Smooth muscle cell (in vitro differentiated cells): ENCODE data around the gene CRELD2. TPM values are rescaled to one million over a fixed set of nuclear protein-coding genes. Genes with fewer than 3 reads are reported as not detected.

Experiments
- DNase-seq: peaks from one replicate; lab custom pipeline; 2025; ENCODE audit not compliant: unreplicated experiment; lab: John Stamatoyannopoulos, UW
- H2AFZ ChIP-seq: fragments of 200-600 bp; sonication (generic); 2 replicates; pipeline ENCODE4 v1.6.0; 2016; ENCODE audit warnings: antibody characterized with exemption, low read depth, mild to moderate bottlenecking
- H3F3A ChIP-seq: fragments of 200-600 bp; sonication (generic); 2 replicates; pipeline ENCODE4 v1.6.0; 2017; ENCODE audit warnings: antibody characterized with exemption, low read depth
- H3K27ac ChIP-seq: fragments of 200-600 bp; sonication (generic); 2 replicates; pipeline ENCODE4 v1.5.1; 2016; ENCODE audit warnings: low read depth, mild to moderate bottlenecking
- H3K27me3 ChIP-seq: fragments of 200-600 bp; sonication (generic); 2 replicates; pipeline ENCODE4 v1.6.1; 2016; ENCODE audit warnings: low read depth, mild to moderate bottlenecking
- H3K36me3 ChIP-seq: fragments of 200-600 bp; sonication (generic); 2 replicates; pipeline ENCODE4 v1.5.1; 2016; ENCODE audit warnings: low read depth
- H3K4me1 ChIP-seq: fragments of 200-600 bp; sonication (generic); 2 replicates; pipeline ENCODE4 v1.5.1; 2016; ENCODE audit warnings: low read depth
- H3K4me2 ChIP-seq: fragments of 200-600 bp; sonication (generic); 2 replicates; pipeline ENCODE4 v1.6.0; 2016; ENCODE audit warnings: mild to moderate bottlenecking
- H3K4me3 ChIP-seq: fragments of 200-600 bp; sonication (generic); 2 replicates; pipeline ENCODE4 v1.5.1; 2016; ENCODE audit warnings: mild to moderate bottlenecking
- H3K79me2 ChIP-seq: fragments of 200-600 bp; sonication (generic); 2 replicates; pipeline ENCODE4 v1.6.0; 2016; ENCODE audit warnings: low read depth, mild to moderate bottlenecking
- H3K9ac ChIP-seq: fragments of 200-600 bp; sonication (generic); 2 replicates; pipeline ENCODE4 v1.6.0; 2016; ENCODE audit warnings: low read depth
- H3K9me3 ChIP-seq: fragments of 200-600 bp; sonication (generic); replicated peaks from 2 replicates; pipeline ENCODE4 v1.5.1; 2016; ENCODE audit warnings: low read depth
- H4K20me1 ChIP-seq: fragments of 200-600 bp; sonication (generic); 2 replicates; pipeline ENCODE4 v1.6.0; 2016; ENCODE audit warnings: low read depth
- WGBS: methylation state at CpG from one replicate; pipeline ENCODE4 v1.1.7; 2016; ENCODE audit warnings: low lambda C conversion rate; 5-methylcytosine and 5-hydroxymethylcytosine counted together
- polyA plus RNA-seq: library from polyadenylated mRNA; unstranded; fragments of >200 nt; fragmentation: Nextera tagmentation; extraction: Ambion mirVana; gene quantifications from 2 replicates; pipeline ENCODE4 v1.2.1, GENCODE V29; 2016
- total RNA-seq: library from RNA; depleted of rRNA; stranded (reverse); fragments of >200 nt; gene quantifications from 2 replicates; pipeline ENCODE4 v1.2.3, GENCODE V29; 2014
- TF ChIP-seq, protein P1 (sequence below): fragments of 200-600 bp; sonication (generic); IDR thresholded peaks from 2 replicates; pipeline ENCODE4 v1.5.1; 2017; ENCODE audit warnings: borderline replicate concordance, mild to moderate bottlenecking, antibody characterized with exemption; ENCODE audit not compliant: insufficient read depth, poor library complexity, severe bottlenecking

The CRELD2 gene
- total and polyA plus RNA-seq, 2 experiments from 2014 or later = 52.7 to 127 TPM

DNA sequence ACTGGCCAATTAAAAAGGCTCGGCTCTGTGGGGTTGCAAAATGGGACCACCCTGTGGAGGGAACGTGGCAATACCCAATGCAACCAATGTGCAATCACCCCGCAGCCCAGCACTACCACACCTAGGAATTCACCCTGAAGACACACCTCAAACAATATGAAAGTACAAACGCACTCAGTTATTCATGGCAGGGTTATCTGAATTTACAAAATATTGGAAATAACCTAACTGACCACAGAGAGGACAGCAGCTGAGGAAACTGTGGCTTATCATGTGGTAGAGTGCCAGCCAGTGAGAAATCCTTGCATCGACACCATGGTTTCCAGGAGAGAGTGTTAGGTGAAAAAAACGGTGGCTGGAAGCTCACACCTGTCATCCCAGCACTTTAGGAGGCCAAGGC lies 18.9 kb upstream of the CRELD2 start:
- no peak overlapping the region for H3K4me2 ChIP-seq
- H4K20me1 ChIP-seq = peaks cover 19% of the 10 kb centered on the region
- WGBS = 94% methylated on average over 6 of the region's 6 CpGs
- H3K4me3 ChIP-seq = no peak overlapping the region
- TF ChIP-seq, protein P1, sequence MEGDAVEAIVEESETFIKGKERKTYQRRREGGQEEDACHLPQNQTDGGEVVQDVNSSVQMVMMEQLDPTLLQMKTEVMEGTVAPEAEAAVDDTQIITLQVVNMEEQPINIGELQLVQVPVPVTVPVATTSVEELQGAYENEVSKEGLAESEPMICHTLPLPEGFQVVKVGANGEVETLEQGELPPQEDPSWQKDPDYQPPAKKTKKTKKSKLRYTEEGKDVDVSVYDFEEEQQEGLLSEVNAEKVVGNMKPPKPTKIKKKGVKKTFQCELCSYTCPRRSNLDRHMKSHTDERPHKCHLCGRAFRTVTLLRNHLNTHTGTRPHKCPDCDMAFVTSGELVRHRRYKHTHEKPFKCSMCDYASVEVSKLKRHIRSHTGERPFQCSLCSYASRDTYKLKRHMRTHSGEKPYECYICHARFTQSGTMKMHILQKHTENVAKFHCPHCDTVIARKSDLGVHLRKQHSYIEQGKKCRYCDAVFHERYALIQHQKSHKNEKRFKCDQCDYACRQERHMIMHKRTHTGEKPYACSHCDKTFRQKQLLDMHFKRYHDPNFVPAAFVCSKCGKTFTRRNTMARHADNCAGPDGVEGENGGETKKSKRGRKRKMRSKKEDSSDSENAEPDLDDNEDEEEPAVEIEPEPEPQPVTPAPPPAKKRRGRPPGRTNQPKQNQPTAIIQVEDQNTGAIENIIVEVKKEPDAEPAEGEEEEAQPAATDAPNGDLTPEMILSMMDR = no peak
- no peak overlapping the region for H2AFZ ChIP-seq
- H3K9ac ChIP-seq = no peak overlapping the region
- no peak for DNase-seq
- no peaks in the 10 kb centered on the region for H3K27me3 ChIP-seq
- H3K36me3 ChIP-seq = no peaks in the 10 kb centered on the region
- H3K9me3 ChIP-seq = no peaks in the 10 kb centered on the region
- H3K79me2 ChIP-seq = no peaks in the 10 kb centered on the region
- no peak overlapping the region for H3K27ac ChIP-seq
- H3K4me1 ChIP-seq = no peaks in the 10 kb centered on the region
- H3F3A ChIP-seq = no peaks in the 10 kb centered on the region

DNA sequence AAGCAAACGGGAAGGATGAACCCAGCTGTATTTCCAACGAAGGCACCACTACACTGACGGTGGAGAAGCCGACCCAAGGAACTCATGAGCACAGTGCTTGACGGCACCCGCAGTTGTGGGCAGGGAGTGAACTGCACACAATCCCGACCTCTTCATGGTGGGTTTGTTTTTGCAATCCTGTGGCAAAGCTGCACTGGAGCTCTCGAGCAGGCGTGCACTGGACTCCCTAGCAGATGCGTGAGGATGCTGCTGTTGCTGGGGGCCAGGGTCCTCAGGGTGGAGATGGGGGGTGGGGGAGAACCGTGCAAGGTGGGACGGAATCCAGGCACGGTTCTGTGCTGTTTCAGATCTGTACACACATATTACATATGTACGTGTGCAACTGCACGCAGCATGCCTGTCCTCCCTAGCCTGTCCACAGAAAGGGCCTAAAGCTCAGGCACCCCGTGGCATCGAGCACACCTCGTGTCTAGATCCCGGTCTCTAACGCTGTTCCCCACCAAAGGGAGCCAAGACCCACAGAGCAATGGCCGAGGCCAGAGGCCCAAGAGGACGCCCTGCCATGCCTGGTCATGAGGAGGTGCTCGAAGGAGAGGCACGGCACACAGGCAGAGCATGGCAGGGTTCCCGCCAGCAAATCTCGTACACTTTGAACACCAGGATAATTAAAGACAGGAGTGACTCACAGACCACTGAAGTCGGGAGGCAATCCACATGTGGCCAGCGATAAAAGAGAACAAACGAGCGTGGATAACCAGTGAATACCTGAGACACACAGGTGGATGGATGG lies 17.8 kb upstream of the CRELD2 start:
- H3K27ac ChIP-seq = no peak overlapping the region
- DNase-seq = no peak

DNA sequence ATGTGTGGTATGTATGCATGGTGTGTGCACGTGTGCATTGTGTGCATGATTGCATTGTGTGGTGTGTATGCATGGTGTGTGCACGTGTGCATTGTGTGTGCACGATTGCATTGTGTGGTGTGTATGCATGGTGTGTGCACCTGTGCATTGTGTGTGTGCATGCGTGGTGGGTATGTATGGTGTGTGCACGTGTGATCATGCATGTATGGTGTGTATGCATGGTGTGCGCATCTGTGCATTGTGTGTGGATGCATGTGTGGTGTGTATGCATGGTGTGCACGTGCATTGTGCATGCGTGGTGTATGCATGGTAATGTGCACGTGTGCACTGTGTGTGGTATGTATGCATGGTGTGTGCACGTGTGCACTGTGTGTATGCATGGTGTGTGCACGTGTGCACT lies 17.0 kb upstream of the CRELD2 start:
- H3K27me3 ChIP-seq = no peaks in the 10 kb centered on the region
- TF ChIP-seq, protein P1 = no peak
- H4K20me1 ChIP-seq = peaks cover 35% of the 10 kb centered on the region
- no peak overlapping the region for H3K9ac ChIP-seq
- H3K27ac ChIP-seq = no peak overlapping the region
- no peaks in the 10 kb centered on the region for H3K4me1 ChIP-seq
- H3K9me3 ChIP-seq = no peaks in the 10 kb centered on the region
- no peak for DNase-seq
- H3F3A ChIP-seq = no peaks in the 10 kb centered on the region
- no peak overlapping the region for H3K4me3 ChIP-seq
- no peaks in the 10 kb centered on the region for H3K79me2 ChIP-seq
- no peaks in the 10 kb centered on the region for H3K36me3 ChIP-seq
- WGBS = 98% methylated on average over 11 of the region's 11 CpGs
- no peak overlapping the region for H2AFZ ChIP-seq
- H3K4me2 ChIP-seq = no peak overlapping the region

More for the DNA sequence above, 17.8 kb upstream of the CRELD2 start:
- 91% methylated on average over 30 of the region's 30 CpGs for WGBS
- Histone ChIP-seq H4K20me1 (peaks cover 27% of the 10 kb centered on the region), H3K36me3 (no peaks in the 10 kb centered on the region), H2AFZ (no peak overlapping the region), H3K4me3 (no peak overlapping the region), H3K27me3 (no peaks in the 10 kb centered on the region), H3K79me2 (no peaks in the 10 kb centered on the region), H3K4me1 (no peaks in the 10 kb centered on the region), H3K4me2 (no peak overlapping the region), H3K9ac (no peak overlapping the region), H3K9me3 (no peaks in the 10 kb centered on the region), H3F3A (no peaks in the 10 kb centered on the region)
- TF ChIP-seq, protein P1 = no peak
